ENCODE results near the gene RCAN3.

Gene RCAN3

DNA sequence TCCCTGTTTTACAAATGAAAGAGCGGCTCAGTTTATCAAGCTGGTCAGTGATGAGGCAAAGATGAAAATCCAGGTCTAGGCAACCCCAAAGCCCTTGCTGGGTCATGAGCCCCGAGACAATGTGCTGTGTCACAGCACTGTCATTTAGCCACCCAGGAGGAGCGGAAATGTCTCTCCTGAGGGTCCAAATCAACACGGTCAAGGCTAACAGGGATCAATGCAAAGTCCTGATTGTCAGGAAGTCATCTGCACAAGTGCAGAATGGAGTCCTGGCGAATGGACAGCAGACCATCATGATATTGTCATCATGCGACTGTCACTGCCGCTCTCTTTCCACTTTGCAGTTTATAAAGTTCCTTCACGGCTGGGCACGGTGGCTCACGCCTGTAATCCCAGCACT, 83.5 kb downstream of the RCAN3 start:
- DNase-seq: no peak

DNA sequence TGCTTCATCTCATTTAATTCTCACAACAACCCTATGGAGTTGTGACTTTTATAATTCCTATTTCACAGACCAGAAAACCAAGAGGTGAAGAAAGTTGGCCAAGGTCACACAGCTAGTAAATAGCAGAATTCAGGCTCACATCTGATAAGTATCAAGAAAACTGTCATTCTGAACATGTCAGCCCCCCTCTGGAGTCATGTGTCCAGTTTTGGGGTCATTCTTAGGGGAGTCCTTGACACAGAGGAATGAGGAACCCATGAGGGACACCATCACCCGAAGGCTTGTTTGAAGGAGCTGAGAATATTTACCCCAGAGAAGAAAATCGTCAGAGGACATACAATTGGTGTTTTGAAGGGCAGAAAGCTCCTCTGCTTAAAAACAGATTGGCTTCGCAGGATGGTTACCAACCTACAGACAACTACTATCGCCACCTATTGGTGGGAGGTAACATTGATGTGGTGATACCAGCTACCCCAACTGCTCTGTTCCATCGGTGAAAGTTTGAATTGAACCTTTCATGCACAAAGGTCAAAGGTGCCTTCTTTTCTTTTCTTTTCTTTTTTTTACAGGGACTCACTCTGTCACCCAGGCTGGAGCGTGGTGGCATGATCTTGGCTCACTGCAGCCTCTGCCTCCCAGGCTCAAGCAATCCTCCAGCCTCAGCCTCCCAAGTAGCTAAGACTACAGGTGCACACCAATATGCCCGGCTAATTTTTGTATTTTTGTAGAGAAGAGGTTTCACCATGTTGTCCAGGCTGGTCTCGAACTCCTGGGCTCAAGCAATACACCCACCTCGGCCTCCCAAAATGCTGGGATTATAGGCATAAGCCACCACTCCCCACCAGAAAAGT, 84.6 kb downstream of the RCAN3 start:
- peak; percentile 71 for DNase-seq

DNA sequence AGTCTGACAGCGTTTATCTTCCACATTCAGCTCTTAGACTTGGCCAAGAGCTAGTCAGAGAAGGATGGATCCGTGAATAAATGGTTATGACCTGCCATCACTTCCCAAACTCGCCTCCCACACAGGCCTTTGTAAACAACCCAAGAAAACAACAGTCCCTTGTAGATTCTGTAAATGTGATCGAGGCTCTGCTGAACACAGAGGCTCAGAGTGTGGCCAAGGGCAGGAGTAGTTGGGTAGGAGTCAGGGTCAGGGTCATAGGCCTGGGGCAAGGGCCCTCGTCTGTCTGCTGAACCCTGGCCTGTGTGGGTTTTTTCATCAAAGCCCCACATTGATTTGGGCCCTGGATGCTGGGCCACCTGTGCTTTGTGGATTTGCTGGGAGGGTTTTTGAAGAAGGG, 85.9 kb downstream of the RCAN3 start:
- no peak for DNase-seq

DNA sequence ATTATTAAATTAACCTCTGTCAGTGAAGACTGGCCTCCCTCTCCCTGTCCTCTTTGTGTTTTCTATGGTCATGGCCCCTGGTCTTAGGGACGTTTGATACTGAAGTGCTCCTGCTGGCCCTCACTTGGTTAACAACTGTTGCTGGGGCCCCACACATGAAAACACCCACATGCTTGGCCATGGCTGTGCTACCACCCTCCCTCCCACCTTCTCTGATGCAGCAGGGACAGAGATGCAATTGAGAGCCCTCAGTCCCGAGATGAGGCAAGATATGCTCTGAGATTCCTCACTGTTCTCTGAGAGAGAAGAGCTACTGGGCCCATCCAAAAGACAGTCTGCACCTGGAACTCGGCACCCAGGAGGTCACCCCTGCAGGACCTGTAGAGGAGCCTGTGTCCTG, 86.6 kb downstream of the RCAN3 start:
- no peak for DNase-seq

Measured in central memory CD4-positive, alpha-beta T cell (primary cell).